HG02981 (cell line): ENCODE data around the gene ADGRD1.
"Not testable (repeated sequence)": the region's sequence is repeated elsewhere in the genome, so short reads cannot be mapped to it uniquely, and the experiment has no call there.

Experiments
- ATAC-seq: cut with Tn5 transposase; IDR thresholded peaks from one replicate; pipeline ENCODE4 v1.9.1; 2021; ENCODE audit warnings: mild to moderate bottlenecking, moderate library complexity; ENCODE audit not compliant: unreplicated experiment

ADGRD1 gene

DNA sequence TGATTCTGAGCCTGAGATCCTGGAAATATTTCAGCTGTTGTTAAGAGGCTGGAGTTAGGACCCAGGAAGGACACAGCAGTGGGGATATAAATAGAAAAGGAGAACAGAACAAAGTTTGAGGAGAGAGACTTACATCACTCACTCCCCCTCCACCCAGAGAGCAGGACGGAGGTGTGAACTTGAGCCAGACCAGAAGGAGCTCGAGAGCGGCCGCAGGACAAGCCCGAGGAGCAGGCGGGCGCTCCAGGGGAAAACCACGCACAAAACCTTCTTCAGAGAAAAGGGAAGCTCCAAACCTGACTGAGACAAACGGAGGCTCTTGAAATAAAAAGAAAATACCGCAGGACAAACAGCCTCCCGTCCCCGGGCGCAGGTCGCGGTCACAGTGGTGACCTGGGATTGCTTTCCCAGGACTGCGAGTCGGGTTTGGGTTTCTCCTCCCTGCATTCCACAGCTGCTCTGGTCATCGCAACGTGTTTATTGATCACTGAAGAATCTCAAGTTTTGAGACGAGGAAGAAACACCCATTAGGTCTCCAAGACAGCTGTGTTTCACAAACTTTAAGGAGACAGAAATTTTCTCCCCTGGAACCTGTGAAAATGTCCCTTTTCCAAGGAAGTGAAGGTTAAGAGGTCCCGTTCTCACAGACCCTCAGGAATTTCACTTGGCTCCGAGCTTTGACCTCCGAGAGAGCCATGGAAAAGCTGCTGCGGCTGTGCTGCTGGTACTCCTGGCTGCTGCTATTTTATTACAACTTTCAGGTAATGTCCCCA lies at the start of gene ADGRD1:
Gene ADGRD1 (plus strand): TSS at position 137 of the 773 bp plus-strand sequence. CDS start 559 bp downstream, at position 696.
- ATAC-seq, result no peak

DNA sequence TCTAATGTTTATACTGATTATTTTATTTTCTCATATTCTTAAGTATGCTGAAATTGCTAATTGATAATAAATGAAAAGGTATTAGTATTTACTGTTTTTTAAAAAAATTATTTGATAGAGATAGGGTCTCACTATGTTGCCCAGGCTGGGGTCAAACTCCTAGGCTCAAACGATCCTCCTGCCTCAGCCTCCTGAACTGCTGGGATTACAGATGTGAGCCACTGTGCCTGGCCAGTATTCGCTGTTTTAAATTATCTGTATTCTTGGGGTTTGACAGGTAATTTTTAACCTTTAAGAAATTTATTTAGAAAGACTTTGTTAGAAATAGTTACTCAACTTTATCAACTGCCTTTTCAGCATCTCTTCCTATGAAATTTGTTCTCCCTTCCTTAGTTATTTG lies 49.6 kb upstream of the ADGRD1 start:
- no peak for ATAC-seq

DNA sequence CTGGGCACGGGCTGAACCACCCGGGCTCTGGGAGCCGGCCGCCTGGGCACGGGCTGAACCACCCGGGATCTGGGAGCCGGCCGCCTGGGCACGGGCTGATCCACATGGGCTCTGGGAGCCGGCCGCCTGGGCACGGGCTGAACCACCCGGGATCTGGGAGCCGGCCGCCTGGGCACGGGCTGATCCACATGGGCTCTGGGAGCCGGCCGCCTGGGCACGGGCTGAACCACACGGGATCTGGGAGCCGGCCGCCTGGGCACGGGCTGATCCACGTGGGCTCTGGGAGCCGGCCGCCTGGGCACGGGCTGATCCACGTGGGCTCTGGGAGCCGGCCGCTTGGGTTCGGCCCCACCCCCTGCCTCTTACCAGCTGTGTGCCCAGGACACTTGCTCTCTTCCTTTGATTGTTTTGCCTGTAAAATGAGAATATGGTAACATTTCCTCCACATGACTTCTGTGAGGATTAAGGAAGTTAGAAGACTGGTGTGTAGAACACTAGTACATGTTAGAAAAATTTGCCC lies 48.7 kb upstream of the ADGRD1 start:
- not testable (repeated sequence) for ATAC-seq

DNA sequence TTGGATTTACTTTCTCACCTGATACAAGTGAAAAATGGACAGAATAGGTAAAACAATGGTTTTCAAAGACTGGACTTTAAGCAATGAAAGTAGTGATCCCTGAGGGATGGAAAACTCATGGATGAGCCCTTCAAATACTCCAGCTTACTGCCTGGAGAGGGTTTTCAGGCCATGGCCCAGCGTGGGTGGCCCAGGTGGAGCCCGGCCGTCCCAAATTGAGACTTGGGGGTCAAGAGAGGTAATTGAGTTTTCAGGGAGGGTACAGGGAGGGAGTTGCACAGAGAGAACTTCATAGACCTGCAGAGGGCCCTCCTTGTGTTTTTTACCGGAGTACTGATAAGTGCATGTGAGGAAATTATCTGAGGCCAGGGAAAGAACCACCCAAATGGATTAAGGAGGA lies 44.6 kb upstream of the ADGRD1 start:
- no peak for ATAC-seq

DNA sequence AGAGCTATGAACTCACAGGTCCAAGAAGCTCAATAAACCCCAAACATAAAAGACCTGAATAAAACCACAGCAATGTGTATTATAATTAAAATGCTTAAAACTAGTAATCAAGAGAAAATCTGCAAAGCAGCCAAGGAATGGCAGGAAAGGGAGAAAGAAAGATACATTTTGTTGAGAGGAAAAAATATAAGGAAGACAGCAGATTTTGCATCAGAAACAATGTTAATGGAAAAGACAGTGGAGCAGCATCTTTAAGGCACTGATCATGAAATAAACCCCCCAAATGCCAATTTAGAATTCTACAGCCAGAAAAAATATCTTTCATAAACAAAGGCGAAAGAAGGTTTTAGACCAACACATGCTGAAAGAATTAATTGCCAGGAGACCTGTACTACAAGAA lies 42.5 kb upstream of the ADGRD1 start:
- ATAC-seq, result no peak

DNA sequence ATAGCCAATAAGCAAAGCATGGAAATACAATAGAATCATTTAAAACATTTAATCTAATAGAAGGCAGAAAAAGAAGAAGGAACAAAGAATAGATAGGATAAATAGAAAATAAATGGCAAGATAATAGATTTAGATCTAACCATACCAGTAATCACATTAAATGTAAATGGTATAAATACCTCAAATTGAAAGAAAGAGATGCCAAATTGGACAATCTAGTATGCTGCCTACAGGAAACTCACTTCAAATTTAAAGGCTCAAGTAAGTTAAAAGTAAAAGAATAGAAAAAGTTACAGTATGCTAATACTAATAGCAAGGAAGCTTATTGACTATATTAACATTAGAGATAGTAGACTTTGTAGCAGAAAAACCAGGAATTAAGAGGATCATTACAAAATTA lies 41.8 kb upstream of the ADGRD1 start:
- no peak for ATAC-seq

DNA sequence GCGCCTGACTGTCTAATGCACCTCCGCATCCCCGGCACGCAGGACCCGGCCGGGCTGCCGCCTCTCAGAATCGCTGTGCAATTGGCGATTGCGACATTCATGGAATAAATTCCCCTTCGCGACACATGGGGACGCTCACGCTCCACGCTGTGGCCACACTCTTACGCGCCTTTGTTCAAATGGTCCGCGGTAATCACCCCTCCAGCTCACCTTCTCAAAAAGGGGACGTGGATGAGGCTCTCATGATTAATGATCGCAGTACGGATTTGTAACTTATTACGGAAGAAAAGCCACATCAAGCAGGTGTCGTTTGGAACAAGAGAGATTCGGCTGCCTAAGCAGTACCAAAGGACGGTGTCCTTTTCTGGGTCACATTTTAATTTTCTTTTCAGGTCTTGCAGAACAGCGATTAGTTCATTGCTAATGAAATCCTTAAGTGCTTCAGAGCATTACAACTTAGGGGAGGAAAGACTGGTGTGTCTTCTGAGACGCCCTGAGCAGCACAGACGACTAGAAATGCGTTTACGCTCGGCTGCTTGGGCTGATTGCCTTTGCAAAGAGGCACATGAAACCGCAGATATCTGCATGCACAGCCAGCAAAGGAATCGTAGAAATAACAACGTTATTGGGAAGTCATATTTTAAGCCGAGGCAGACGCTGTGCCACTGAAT lies 37.3 kb upstream of the ADGRD1 start:
- no peak for ATAC-seq

DNA sequence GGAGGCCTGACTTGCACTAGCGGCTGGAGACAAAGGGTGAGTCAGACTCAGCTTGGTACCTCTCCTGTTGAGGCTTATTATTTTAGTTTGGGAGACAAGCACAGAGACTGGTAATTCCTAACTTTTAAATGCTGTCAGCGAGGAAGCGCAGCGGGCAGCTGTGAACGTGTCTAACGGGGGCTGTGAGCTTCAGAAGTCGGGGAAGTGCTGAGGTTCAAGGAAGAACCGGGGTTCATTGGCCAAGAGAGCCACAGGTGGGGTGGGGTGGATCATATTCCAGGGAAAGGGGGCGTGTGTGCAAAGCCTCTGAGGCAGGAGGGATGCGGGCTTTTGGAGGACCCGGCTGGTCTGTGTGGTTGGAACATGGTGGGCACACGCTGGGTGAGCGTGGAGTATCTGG lies 36.1 kb upstream of the ADGRD1 start:
- no peak for ATAC-seq

DNA sequence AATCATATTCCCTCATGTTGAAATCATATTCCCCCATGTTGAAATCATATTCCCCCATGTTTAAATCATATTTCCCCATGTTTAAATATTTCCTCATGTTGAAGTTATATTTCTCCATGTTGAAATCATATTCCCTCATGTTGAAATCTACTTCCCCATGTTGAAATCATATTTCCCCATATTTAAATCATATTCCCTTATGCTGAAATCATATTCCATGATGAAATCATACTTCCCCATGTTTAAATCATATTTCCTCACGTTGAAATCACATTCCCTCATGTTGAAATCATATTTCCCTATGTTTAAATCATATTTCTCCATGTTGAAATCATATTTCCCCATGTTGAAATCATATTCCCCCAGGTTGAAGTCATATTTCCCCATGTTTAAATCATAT lies 34.6 kb upstream of the ADGRD1 start:
- ATAC-seq, result no peak

DNA sequence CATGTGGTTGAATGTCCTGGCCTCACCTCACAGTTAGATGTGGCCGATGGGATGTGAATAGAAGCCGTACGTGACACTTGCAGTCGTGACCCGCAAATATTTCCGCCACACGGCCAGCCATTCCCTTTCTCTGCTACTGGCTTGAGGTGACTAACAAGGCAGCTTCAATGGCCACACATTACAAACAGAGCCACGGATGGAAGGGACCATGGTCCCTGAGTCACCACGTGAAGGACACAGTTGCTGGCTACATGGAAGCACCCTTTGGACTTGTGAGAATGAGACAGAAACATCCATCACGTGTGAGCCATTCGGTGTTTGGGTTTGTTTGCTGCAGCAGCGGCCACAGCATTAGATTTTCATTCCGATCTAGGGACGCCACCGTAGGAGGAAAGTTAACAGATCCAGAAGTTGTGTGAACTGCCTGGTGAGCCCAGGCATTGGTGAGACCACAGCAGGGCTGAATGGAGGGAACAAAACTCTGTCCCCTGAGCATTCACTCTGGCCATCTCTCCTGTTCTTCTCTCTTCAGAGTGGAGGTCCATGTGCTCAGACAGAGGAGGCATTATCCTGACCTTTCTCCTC lies 33.5 kb upstream of the ADGRD1 start:
- ATAC-seq, result no peak

DNA sequence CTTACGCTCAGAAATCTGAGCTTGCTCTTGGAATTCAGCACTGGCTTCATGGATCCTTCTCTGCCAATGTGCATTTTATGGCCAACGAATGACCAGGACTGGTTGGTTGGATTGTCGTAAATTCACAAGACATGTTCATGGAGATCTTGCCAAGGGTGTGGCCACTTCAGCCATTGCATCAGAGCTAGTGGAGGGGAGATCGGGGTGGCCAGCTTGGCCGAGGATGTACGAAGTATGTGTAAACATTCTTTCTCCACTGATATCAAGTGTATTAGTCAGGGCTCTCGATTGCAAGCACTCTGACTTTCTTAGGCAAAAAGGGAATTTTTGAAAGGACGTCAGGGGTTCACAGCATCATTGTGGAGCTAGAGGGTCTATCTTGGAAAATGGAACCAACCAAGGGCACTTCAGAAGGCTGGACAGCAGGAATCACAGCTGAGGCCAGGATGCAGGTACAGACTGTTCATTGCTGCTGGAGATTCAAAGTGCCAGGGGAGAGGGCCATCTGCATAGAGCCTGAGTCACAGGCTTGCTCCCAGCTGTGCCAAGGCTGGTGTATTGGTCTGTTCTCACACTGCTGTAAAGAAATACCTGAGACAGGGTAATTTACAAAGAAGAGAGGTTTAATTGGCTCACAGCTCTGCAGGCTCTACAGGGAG lies 32.9 kb upstream of the ADGRD1 start:
- ATAC-seq, result no peak

DNA sequence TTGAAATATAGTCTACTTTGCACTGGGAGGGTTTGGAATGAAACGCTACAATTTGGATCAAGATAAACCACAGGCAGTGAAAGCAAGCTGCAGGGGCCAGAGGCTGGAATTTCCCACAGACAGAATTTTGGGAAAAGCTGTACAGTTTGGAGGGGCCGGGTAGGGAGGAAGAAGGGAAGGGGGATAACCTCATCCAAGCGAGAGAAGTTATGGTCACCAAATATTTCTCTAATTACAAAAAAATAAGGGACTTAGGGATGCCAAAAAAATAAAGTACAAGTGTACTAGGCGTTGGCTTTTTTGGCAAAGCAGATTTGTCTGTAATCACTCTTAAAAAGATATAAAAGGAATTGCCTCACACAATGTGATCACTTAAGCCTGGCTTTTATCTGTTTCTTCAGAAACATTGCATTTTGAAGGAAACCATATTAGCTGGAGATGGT lies 31.2 kb upstream of the ADGRD1 start:
- ATAC-seq, result no peak

DNA sequence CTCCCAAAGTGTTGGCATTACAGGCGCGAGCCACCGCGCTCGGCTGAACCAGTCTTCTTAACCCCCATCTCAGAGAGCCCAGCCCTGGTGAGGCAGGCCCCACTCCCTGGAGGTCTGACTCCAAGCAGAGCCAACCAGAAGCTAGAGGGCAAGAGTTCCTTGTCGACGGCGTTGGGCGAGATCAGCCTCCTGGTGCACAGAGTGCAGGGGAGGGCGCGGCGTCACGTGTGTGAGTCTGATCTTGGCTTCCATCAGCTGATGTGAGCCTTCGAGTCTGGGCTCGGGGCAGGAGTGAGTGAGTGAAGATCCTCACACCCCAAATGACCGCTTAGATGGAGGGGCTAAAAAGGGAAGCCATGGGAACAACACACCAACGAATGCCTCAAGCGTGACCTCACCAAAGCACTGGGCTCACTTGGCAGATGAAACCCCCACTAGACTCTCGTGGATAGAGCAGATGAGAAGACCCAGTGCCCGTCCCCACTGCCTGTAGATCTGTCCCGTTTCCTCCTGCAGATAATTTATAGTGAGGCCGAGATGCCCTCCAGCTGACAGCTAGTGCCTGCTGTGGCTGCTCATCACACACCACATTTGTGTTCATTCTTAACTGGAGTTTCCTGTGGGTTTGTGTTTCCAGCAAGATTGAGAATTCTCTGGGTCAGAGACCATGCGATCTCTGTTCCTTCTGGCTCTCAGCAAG lies 28.6 kb upstream of the ADGRD1 start:
- ATAC-seq, result no peak

DNA sequence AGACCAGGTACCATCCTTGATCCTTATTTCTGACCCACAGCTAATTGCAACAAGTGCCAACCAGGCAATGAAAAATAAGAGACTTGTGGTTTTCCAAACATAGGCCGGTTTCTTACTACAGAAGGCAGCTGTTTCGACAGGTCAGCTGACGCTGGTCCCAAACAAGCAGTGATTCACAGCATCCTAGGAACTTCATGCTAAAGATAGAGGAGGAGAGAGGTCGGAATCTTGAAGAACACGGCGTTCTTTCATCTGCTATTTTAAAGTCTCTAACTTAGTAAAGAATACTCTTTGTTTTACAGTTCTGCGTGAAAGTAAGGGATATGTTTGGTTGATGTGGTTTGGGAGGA lies 28.1 kb upstream of the ADGRD1 start:
- ATAC-seq, result no peak

DNA sequence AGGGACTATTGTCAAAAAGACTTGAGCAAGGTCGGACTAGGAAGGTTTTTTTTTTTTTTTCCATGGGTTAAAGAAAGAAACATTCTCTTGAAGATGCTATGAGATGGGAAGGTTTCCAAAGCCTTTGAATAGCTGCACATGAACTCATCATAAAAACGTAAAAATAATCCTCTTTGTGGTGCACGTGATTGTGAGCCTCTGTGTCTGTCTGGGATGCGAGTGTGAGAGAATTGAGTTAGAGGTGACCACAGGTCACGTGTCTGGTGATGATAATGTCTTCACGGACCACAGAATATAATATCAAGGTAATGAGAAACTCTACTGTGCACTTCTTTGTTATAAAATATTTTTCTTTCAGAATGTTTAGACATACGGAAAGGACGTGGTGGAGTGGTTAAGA lies 24.3 kb upstream of the ADGRD1 start:
- no peak for ATAC-seq

DNA sequence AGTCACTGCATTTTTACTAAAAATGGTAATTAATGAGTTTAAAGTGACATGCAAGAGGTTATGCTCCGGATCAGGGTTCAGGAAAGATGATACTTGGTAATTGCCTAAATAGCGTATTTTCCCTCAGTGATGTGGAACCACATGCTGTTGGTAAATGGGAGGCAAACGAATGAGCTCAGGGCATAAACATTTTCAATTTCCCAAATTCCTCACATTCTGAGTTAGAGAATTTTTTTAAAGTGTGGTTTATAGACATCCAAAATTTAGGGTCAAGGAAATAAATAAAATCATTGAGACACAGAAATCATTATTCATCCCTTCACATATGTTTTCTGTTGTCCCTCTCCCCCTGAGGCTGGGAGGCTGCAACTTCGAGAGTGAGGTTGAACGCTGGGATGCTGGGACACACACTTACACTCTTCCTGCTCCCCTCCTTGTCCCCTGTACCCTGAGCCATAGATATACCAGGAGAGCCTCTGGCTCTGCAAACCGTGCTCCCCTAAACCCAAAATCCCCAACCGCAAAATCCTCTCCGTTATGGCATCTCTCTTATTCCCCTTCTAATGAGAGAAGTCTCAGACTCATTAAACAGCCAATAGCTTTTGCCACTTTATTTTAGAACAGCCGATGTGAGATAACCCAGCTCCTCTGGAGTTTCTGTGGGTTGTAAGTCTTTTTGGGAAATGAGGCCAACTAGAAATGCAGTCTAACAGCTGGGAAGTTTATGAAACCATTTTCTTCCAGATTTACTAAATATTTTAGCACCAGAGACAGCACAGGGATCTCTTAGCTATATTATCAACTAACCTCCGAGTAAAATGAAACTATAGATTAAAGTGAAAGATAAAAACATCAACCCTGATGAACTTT lies 21.4 kb upstream of the ADGRD1 start:
- no peak for ATAC-seq

DNA sequence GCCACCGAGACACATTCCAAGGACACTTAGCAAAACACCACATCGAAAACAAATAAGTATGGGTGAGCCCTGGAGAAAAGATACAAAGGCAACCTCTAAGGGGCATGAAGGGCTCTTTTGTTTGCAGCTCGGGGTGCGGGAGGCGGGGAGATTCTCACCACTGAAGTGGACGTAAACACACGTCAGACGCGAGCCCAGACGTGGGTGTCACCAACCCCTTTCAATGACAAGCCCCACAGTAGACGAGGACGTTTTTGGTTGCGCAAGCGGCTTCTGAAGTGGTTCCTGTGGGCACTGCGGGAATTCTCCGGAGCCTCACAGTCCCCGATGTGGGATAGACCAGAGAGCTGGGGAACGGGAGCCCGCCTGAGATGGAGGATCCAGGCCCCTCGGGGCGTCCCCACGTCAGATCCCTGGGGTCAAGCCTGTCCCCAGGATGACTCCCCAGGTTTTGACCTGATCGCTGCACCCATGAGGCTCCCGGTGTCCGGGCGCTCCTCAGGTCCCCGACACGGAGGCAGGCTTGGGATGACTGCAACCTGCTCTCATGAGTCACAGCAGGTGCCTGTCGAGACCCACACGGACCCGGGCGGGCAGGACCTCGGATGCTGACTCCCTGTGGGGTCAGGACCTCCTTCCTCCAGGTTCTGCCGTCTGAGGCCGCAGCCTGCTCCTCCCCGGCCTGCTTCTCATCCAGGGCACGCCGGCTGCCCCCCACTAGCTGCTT lies 20.3 kb upstream of the ADGRD1 start:
- ATAC-seq, result no peak

DNA sequence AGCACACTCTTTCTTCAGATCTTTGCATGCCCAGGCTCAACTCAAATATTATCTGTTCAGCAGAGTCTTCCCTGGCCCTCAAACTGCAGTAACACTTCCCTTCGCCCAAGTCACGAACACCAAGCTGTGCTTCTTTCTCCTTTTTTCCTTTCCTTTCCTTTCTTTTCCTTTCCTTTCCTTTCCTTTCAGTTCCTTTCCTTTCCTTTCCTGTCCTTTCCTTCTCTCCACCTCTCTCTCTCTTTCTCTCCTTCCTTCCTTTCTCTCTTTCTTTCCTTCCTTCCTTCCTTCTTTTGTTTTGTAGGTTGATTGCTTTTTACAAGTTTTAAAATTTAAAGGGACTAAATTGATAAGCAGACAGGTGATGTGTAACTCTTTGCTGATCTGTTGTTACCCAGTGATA lies 19.0 kb upstream of the ADGRD1 start:
- no peak for ATAC-seq

DNA sequence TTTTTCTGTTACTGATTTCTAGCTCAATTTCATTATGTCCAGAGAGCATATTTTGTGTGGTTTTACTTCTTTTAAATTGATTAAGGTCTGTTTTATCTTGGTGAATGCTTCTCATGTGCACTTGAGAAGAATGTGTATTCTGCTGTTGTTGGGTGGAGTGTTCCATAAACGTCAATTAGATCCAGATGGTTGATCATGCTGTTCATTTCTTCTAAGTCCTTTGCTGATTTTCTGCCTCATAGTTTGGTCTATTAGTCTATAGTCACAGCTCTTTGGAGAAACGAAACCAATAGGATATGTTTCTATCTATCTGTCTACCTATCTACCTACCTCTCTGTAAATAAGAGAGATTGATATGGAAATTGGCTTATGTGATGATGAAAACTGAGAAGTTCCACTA lies 17.1 kb upstream of the ADGRD1 start:
- ATAC-seq, result no peak
